Effector memory CD8-positive, alpha-beta T cell (primary cell): ENCODE data around the gene TUBA1C.
"Not testable (repeated sequence)": the region's sequence is repeated elsewhere in the genome, so short reads cannot be mapped to it uniquely, and the experiment has no call there.

ENCODE experiments used
- ATAC-seq: fragments of 150-1000 bp; cut with Tn5 transposase; replicated peaks from 2 replicates; pipeline ENCODE4 v1.10.0; 2021; ENCODE audit warnings: mild to moderate bottlenecking, moderate library complexity
- DNase-seq, 3 experiments: peaks; one replicate each; pipeline ENCODE4 v3.0.0; 2021
- H3K27ac Mint-ChIP-seq, 2 donors: one replicate each; pipeline ENCODE4 v1.8.0; 2022; ENCODE audit warnings: mild to moderate bottlenecking in 2 of 2, mixed read lengths in 2 of 2, moderate library complexity in 2 of 2
- H3K27me3 Mint-ChIP-seq, 2 donors: one replicate each; pipeline ENCODE4 v1.8.0; 2022; ENCODE audit warnings: mixed read lengths in 2 of 2
- H3K36me3 Mint-ChIP-seq: one replicate; pipeline ENCODE4 v1.8.0; 2022; ENCODE audit warnings: mild to moderate bottlenecking, moderate library complexity, mixed read lengths; ENCODE audit not compliant: insufficient read depth
- H3K4me1 Mint-ChIP-seq, 2 donors: one replicate each; pipeline ENCODE4 v1.8.0; 2022; ENCODE audit warnings: low read depth in 2 of 2, mixed read lengths in 2 of 2
- H3K4me3 Mint-ChIP-seq, 2 donors: one replicate each; pipeline ENCODE4 v1.8.0; 2022; ENCODE audit warnings: mild to moderate bottlenecking in 2 of 2, mixed read lengths in 2 of 2, moderate library complexity in 2 of 2
- H3K9me3 Mint-ChIP-seq, 2 donors: one replicate each; pipeline ENCODE4 v1.8.0; 2022; ENCODE audit warnings: mixed read lengths in 2 of 2

The TUBA1C gene

GRCh38 chr12:49282302-49282701 lies 17.4 kb downstream of the TUBA1C start:
- ATAC-seq (no peak), DNase-seq (no peak)
- no peaks in the 10 kb centered on the region for H3K9me3 Mint-ChIP-seq
- H3K36me3 Mint-ChIP-seq = peaks cover 3% of the 10 kb centered on the region
- no peak overlapping the region for H3K4me3 Mint-ChIP-seq
- no peaks in the 10 kb centered on the region for H3K4me1 Mint-ChIP-seq
- peaks cover 24 to 57% of the 10 kb centered on the region in 2 donors for H3K27me3 Mint-ChIP-seq
- H3K27ac Mint-ChIP-seq = no peak overlapping the region

GRCh38 chr12:49282740-49283375 lies 18.0 kb downstream of the TUBA1C start:
- H3K27me3 Mint-ChIP-seq = peaks cover 29 to 62% of the 10 kb centered on the region in 2 donors
- not testable (repeated sequence) for H3K4me1 Mint-ChIP-seq

GRCh38 chr12:49283541-49284429 lies 18.9 kb downstream of the TUBA1C start:
- Mint-ChIP-seq H3K27me3 (peaks cover 37 to 72% of the 10 kb centered on the region in 2 donors), H3K4me3 (no peak overlapping the region), H3K36me3 (peaks cover 3% of the 10 kb centered on the region), H3K9me3 (no peaks in the 10 kb centered on the region), H3K27ac (no peak overlapping the region), H3K4me1 (peaks cover 0 to 2% of the 10 kb centered on the region in 2 donors)
- DNase-seq = no peak
- no peak for ATAC-seq

More at GRCh38 chr12:49282740-49283375, 18.0 kb downstream of the TUBA1C start:
- ATAC-seq, H3K9me3 Mint-ChIP-seq, DNase-seq, H3K27ac Mint-ChIP-seq, H3K4me3 Mint-ChIP-seq, H3K36me3 Mint-ChIP-seq: not testable (repeated sequence)

- peaks cover 3% of the 10 kb centered on the region for H3K36me3 Mint-ChIP-seq
- no peak for ATAC-seq
- peaks cover 30 to 77% of the 10 kb centered on the region in 2 donors for H3K27me3 Mint-ChIP-seq
- DNase-seq = no peak
- H3K27ac Mint-ChIP-seq = no peak overlapping the region
- no peaks in the 10 kb centered on the region for H3K9me3 Mint-ChIP-seq
- peaks cover 0 to 2% of the 10 kb centered on the region in 2 donors for H3K4me1 Mint-ChIP-seq
- no peak overlapping the region for H3K4me3 Mint-ChIP-seq
These were observed 19.8 kb downstream of the TUBA1C start for GRCh38 chr12:49284672-49285071.

- DNase-seq (no peak), ATAC-seq (no peak)
- Mint-ChIP-seq H3K36me3 (no peaks in the 10 kb centered on the region), H3K27me3 (peaks cover 42 to 74% of the 10 kb centered on the region in 2 donors), H3K27ac (no peak overlapping the region), H3K4me1 (peaks cover 0 to 2% of the 10 kb centered on the region in 2 donors), H3K9me3 (no peaks in the 10 kb centered on the region), H3K4me3 (no peak overlapping the region)
These were observed 23.0 kb downstream of the TUBA1C start for GRCh38 chr12:49287876-49288275.

- Mint-ChIP-seq H3K9me3 (no peaks in the 10 kb centered on the region), H3K36me3 (no peaks in the 10 kb centered on the region), H3K4me3 (no peak overlapping the region), H3K27ac (no peak overlapping the region), H3K27me3 (peaks cover 42 to 79% of the 10 kb centered on the region in 2 donors), H3K4me1 (peaks cover 0 to 2% of the 10 kb centered on the region in 2 donors)
- peak; percentile 87 for ATAC-seq
- peak; percentile 67 to 76 (median 70) for DNase-seq
These were observed 23.6 kb downstream of the TUBA1C start for GRCh38 chr12:49288412-49288853.

- H3K27ac Mint-ChIP-seq = no peak overlapping the region
- peaks cover 0 to 2% of the 10 kb centered on the region in 2 donors for H3K4me1 Mint-ChIP-seq
These were observed 24.2 kb downstream of the TUBA1C start for GRCh38 chr12:49288922-49289555.

GRCh38 chr12:49292729-49293055 lies 27.8 kb downstream of the TUBA1C start:
- H3K4me3 Mint-ChIP-seq = no peak overlapping the region
- peaks cover 55 to 84% of the 10 kb centered on the region in 2 donors for H3K27me3 Mint-ChIP-seq
- H3K36me3 Mint-ChIP-seq = no peaks in the 10 kb centered on the region
- peaks cover 9 to 16% of the 10 kb centered on the region in 2 donors for H3K4me1 Mint-ChIP-seq
- no peaks in the 10 kb centered on the region for H3K9me3 Mint-ChIP-seq
- no peak for DNase-seq
- no peak for ATAC-seq
- no peak overlapping the region for H3K27ac Mint-ChIP-seq

More at GRCh38 chr12:49288922-49289555, 24.2 kb downstream of the TUBA1C start:
- DNase-seq (no peak), ATAC-seq (no peak)
- Mint-ChIP-seq H3K4me3 (no peak overlapping the region), H3K9me3 (no peaks in the 10 kb centered on the region), H3K27me3 (peaks cover 45 to 81% of the 10 kb centered on the region in 2 donors), H3K36me3 (no peaks in the 10 kb centered on the region)

GRCh38 chr12:49293056-49293956 lies 28.4 kb downstream of the TUBA1C start:
- Mint-ChIP-seq H3K27me3 (peaks cover 55 to 84% of the 10 kb centered on the region in 2 donors), H3K4me3 (no peak overlapping the region), H3K4me1 (peaks cover 9 to 16% of the 10 kb centered on the region in 2 donors)

GRCh38 chr12:49294086-49294803 lies 29.4 kb downstream of the TUBA1C start:
- no peak overlapping the region for H3K27ac Mint-ChIP-seq
- no peaks in the 10 kb centered on the region for H3K36me3 Mint-ChIP-seq
- DNase-seq (no peak), ATAC-seq (no peak)
- H3K27me3 Mint-ChIP-seq = peaks cover 60 to 84% of the 10 kb centered on the region in 2 donors
- H3K9me3 Mint-ChIP-seq = no peaks in the 10 kb centered on the region
- no peak overlapping the region for H3K4me3 Mint-ChIP-seq
- H3K4me1 Mint-ChIP-seq = peaks cover 9 to 16% of the 10 kb centered on the region in 2 donors

More at GRCh38 chr12:49293056-49293956, 28.4 kb downstream of the TUBA1C start:
- Mint-ChIP-seq H3K36me3 (no peaks in the 10 kb centered on the region), H3K27ac (no peak overlapping the region), H3K9me3 (no peaks in the 10 kb centered on the region)
- DNase-seq (no peak), ATAC-seq (no peak)

GRCh38 chr12:49294804-49295081 lies 29.9 kb downstream of the TUBA1C start:
- H3K27me3 Mint-ChIP-seq = peaks cover 60 to 84% of the 10 kb centered on the region in 2 donors

GRCh38 chr12:49295082-49295936 lies 30.4 kb downstream of the TUBA1C start, which contains the start of gene PRPH:
Gene PRPH, plus strand, starts transcription at chr12:49295147. Its CDS starts 54 bp downstream, at chr12:49295201.
- no peak for ATAC-seq
- H3K27me3 Mint-ChIP-seq = peaks cover 60 to 83% of the 10 kb centered on the region in 2 donors
- H3K27ac Mint-ChIP-seq = no peak within 1 kb of the TSS
- H3K4me1 Mint-ChIP-seq = peaks cover 9 to 16% of the 10 kb centered on the region in 2 donors
- H3K4me3 Mint-ChIP-seq = no peak within 1 kb of the TSS
- DNase-seq = no peak
- H3K36me3 Mint-ChIP-seq = no peaks in the 10 kb centered on the region
- H3K9me3 Mint-ChIP-seq = no peaks in the 10 kb centered on the region

More at GRCh38 chr12:49294804-49295081, 29.9 kb downstream of the TUBA1C start:
- Mint-ChIP-seq H3K27ac (no peak overlapping the region), H3K4me3 (no peak overlapping the region), H3K36me3 (no peaks in the 10 kb centered on the region), H3K9me3 (no peaks in the 10 kb centered on the region), H3K4me1 (peaks cover 9 to 16% of the 10 kb centered on the region in 2 donors)
- DNase-seq = no peak
- no peak for ATAC-seq
